HepG2 (cell line): ENCODE data around the gene AAR2. TPM values are rescaled to one million over a fixed set of nuclear protein-coding genes. Genes with fewer than 3 reads are reported as not detected.
A peak's percentile ranks its signal among the peaks of the same experiment; 100 is the strongest.

Source experiments
- FOXO1 ChIP-seq: sonication (generic); formaldehyde crosslinking; IDR thresholded peaks from 2 replicates; pipeline ENCODE4 v1.4.0; 2020; ENCODE audit warnings: missing genetic modification reagents
- JUND ChIP-seq: sonication (generic); formaldehyde crosslinking; IDR thresholded peaks from 2 replicates; pipeline ENCODE4 v1.8.0; 2022; ENCODE audit warnings: mild to moderate bottlenecking, missing genetic modification reagents
- WIZ ChIP-seq: sonication (generic); formaldehyde crosslinking; IDR thresholded peaks from 2 replicates; pipeline ENCODE4 v1.5.1; 2020; ENCODE audit warnings: mild to moderate bottlenecking, missing genetic modification reagents
- YEATS4 ChIP-seq: sonication (generic); formaldehyde crosslinking; IDR thresholded peaks from 2 replicates; pipeline ENCODE4 v1.4.0; 2020; ENCODE audit warnings: missing genetic modification reagents, borderline replicate concordance
- ZFP91 ChIP-seq: sonication (generic); formaldehyde crosslinking; IDR thresholded peaks from 2 replicates; pipeline ENCODE4 v1.9.0; 2022; ENCODE audit warnings: missing genetic modification reagents, mild to moderate bottlenecking, borderline replicate concordance
- ZMYM2 ChIP-seq: sonication (generic); formaldehyde crosslinking; IDR thresholded peaks from 2 replicates; pipeline ENCODE4 v1.8.0; 2022; ENCODE audit warnings: mild to moderate bottlenecking, missing genetic modification reagents
- ZNF124 ChIP-seq: sonication (generic); formaldehyde crosslinking; IDR thresholded peaks from 2 replicates; pipeline ENCODE4 v1.4.0; 2020; ENCODE audit warnings: missing genetic modification reagents
- ZNF260 ChIP-seq: sonication (generic); formaldehyde crosslinking; IDR thresholded peaks from 2 replicates; pipeline ENCODE4 v1.4.0; 2020; ENCODE audit warnings: missing genetic modification reagents, low read depth, mild to moderate bottlenecking, borderline replicate concordance
- ZNF274 ChIP-seq: sonication (generic); formaldehyde crosslinking; IDR thresholded peaks from 2 replicates; pipeline ENCODE4 v1.5.1; 2020; ENCODE audit warnings: mild to moderate bottlenecking, missing genetic modification reagents
- ZNF280D ChIP-seq: sonication (generic); formaldehyde crosslinking; IDR thresholded peaks from 2 replicates; pipeline ENCODE4 v1.5.1; 2020; ENCODE audit warnings: mild to moderate bottlenecking, missing genetic modification reagents
- ZNF550 ChIP-seq: sonication (generic); formaldehyde crosslinking; IDR thresholded peaks from 2 replicates; pipeline ENCODE4 v1.4.0; 2020; ENCODE audit warnings: mild to moderate bottlenecking, missing genetic modification reagents, borderline replicate concordance
- ZNF570 ChIP-seq: sonication (generic); formaldehyde crosslinking; IDR thresholded peaks from 2 replicates; pipeline ENCODE4 v1.4.0; 2020; ENCODE audit warnings: mild to moderate bottlenecking, missing genetic modification reagents, borderline replicate concordance
- ZNF615 ChIP-seq: sonication (generic); formaldehyde crosslinking; IDR thresholded peaks from 2 replicates; pipeline ENCODE4 v1.5.0; 2020; ENCODE audit warnings: mild to moderate bottlenecking, missing genetic modification reagents, borderline replicate concordance
- ZNF709 ChIP-seq: sonication (generic); formaldehyde crosslinking; IDR thresholded peaks from 2 replicates; pipeline ENCODE4 v1.5.0; 2020; ENCODE audit warnings: mild to moderate bottlenecking, missing genetic modification reagents
- ZNF780A ChIP-seq: sonication (generic); formaldehyde crosslinking; IDR thresholded peaks from 2 replicates; pipeline ENCODE4 v1.8.0; 2022; ENCODE audit warnings: mild to moderate bottlenecking, missing genetic modification reagents, moderate library complexity
- polyA plus RNA-seq, 8 experiments: library from polyadenylated mRNA; depleted of rRNA in 3 of 8; stranded (reverse) in 7 of 8; unstranded in 1 of 8; fragments of >200 nt; fragmentation: Illumina TruSeq in 4 of 8; extraction: Trizol in 4 of 8; gene quantifications; 2 replicates each; pipeline versions ENCODE4 v1.2.1 to v1.2.3, GENCODE V29; 2011 to 2016; ENCODE audit warnings: low read depth in 4 of 8, missing spikeins in 1 of 8, mixed read lengths in 1 of 8; ENCODE audit not compliant: insufficient read depth in 1 of 8
- total RNA-seq, 5 experiments: library from RNA; depleted of rRNA; stranded (reverse); fragments of >200 nt; fragmentation: Illumina TruSeq; extraction: Trizol; gene quantifications; 2 replicates each; pipeline ENCODE4 v1.2.3, GENCODE V29; 2016; ENCODE audit warnings: low read depth in 1 of 5
- TF ChIP-seq, protein P1 (sequence below): sonication (generic); IDR thresholded peaks from 2 replicates; pipeline ENCODE4 v1.6.1; 2016; ENCODE audit warnings: low read depth, borderline replicate concordance
- TF ChIP-seq, protein P2 (sequence below): sonication (generic); formaldehyde crosslinking; IDR thresholded peaks from 2 replicates; pipeline ENCODE4 v1.8.1; 2023; ENCODE audit warnings: missing genetic modification reagents, inconsistent platforms, borderline replicate concordance
- TF ChIP-seq, protein P3 (sequence below), 2 experiments: sonication (generic) in 1 of 2; formaldehyde crosslinking in 1 of 2; IDR thresholded peaks; 2 replicates each; pipeline versions ENCODE4 v1.4.0 to v1.6.1; 2016 to 2020; ENCODE audit warnings: borderline replicate concordance in 1 of 2, low read depth in 1 of 2, mild to moderate bottlenecking in 1 of 2, missing genetic modification reagents in 1 of 2

The AAR2 gene
- total and polyA plus RNA-seq, 2 of the 13 experiments (the other 11 are each of a cell fraction or from before 2014, with no cell fraction given) = 45.2 to 46.2 TPM

GRCh38 chr20:36202891-36203338, 33.4 kb upstream of the AAR2 start (continued):
- TF ChIP-seq ZFP91 (CRISPR knock-in tag) = peak; percentile 51; the same call in 1 of the 2 replicates
- TF ChIP-seq ZNF780A (CRISPR knock-in tag) = no peak
- TF ChIP-seq ZNF280D (CRISPR knock-in tag) = no peak
- TF ChIP-seq FOXO1 (CRISPR knock-in tag) = peak; percentile 36; the same call in 1 of the 2 replicates
- TF ChIP-seq ZNF260 (CRISPR knock-in tag) = no peak
- TF ChIP-seq, protein P1, sequence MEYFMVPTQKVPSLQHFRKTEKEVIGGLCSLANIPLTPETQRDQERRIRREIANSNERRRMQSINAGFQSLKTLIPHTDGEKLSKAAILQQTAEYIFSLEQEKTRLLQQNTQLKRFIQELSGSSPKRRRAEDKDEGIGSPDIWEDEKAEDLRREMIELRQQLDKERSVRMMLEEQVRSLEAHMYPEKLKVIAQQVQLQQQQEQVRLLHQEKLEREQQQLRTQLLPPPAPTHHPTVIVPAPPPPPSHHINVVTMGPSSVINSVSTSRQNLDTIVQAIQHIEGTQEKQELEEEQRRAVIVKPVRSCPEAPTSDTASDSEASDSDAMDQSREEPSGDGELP = peak; percentile 31; the same call in 1 of the 2 replicates
- TF ChIP-seq, protein P2, sequence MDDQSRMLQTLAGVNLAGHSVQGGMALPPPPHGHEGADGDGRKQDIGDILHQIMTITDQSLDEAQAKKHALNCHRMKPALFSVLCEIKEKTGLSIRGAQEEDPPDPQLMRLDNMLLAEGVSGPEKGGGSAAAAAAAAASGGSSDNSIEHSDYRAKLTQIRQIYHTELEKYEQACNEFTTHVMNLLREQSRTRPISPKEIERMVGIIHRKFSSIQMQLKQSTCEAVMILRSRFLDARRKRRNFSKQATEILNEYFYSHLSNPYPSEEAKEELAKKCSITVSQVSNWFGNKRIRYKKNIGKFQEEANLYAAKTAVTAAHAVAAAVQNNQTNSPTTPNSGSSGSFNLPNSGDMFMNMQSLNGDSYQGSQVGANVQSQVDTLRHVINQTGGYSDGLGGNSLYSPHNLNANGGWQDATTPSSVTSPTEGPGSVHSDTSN = no peak
- no peak for TF ChIP-seq ZMYM2 (CRISPR knock-in tag)
- TF ChIP-seq ZNF124 = no peak
- no peak for TF ChIP-seq ZNF570 (CRISPR knock-in tag)
- no peak for TF ChIP-seq YEATS4 (CRISPR knock-in tag)
- peak; percentile 60; the same call in 1 of the 2 replicates for TF ChIP-seq ZNF274 (CRISPR knock-in tag)
- peak; percentile 89; the same call in 1 of the 2 replicates for TF ChIP-seq ZNF550 (CRISPR knock-in tag)
- no peak for TF ChIP-seq JUND (CRISPR knock-in tag)
- TF ChIP-seq, protein P3, sequence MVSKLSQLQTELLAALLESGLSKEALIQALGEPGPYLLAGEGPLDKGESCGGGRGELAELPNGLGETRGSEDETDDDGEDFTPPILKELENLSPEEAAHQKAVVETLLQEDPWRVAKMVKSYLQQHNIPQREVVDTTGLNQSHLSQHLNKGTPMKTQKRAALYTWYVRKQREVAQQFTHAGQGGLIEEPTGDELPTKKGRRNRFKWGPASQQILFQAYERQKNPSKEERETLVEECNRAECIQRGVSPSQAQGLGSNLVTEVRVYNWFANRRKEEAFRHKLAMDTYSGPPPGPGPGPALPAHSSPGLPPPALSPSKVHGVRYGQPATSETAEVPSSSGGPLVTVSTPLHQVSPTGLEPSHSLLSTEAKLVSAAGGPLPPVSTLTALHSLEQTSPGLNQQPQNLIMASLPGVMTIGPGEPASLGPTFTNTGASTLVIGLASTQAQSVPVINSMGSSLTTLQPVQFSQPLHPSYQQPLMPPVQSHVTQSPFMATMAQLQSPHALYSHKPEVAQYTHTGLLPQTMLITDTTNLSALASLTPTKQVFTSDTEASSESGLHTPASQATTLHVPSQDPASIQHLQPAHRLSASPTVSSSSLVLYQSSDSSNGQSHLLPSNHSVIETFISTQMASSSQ (IDR thresholded peaks at IDR 0.05; ENCODE audit: low read depth) = no peak
- TF ChIP-seq, protein P3 (CRISPR knock-in tag; IDR thresholded peaks at IDR 0.05; ENCODE audit: borderline replicate concordance) = no peak
- no peak for TF ChIP-seq ZNF709 (CRISPR knock-in tag)
- TF ChIP-seq ZNF615 (CRISPR knock-in tag) = no peak
- no peak for TF ChIP-seq WIZ
